Esophagus (tissue), 2 donors: ENCODE measurements around the gene GREB1. TPM values are rescaled to one million over a fixed set of nuclear protein-coding genes. Genes with fewer than 3 reads are reported as not detected.

Experiments used
- H3K27ac ChIP-seq, 2 donors: one replicate each; pipeline ENCODE4 v1.5.1; 2013; ENCODE audit warnings: low read depth in 2 of 2, mild to moderate bottlenecking in 2 of 2, inconsistent platforms in 1 of 2, low read length in 1 of 2, moderate library complexity in 1 of 2
- H3K27me3 ChIP-seq, 2 donors: one replicate each; pipeline ENCODE4 v1.6.1; 2013; ENCODE audit warnings: low read length in 2 of 2, control low read depth in 1 of 2, mild to moderate bottlenecking in 1 of 2; ENCODE audit not compliant: insufficient read depth in 2 of 2, control insufficient read depth in 1 of 2
- H3K36me3 ChIP-seq, 2 donors: one replicate each; pipeline ENCODE4 v1.6.1; 2013; ENCODE audit warnings: low read length in 1 of 2; ENCODE audit not compliant: control insufficient read depth in 2 of 2, insufficient read depth in 2 of 2
- H3K4me1 ChIP-seq, 2 donors: one replicate each; pipeline ENCODE4 v1.6.1; 2013; ENCODE audit warnings: low read length in 1 of 2; ENCODE audit not compliant: control insufficient read depth in 2 of 2, insufficient read depth in 2 of 2
- H3K4me3 ChIP-seq, 2 donors: one replicate each; pipeline ENCODE4 v1.5.1; 2013; ENCODE audit warnings: low read length in 2 of 2, mild to moderate bottlenecking in 2 of 2, low read depth in 1 of 2, moderate library complexity in 1 of 2
- H3K9me3 ChIP-seq, 2 donors: one replicate each; pipeline ENCODE4 v1.6.1; 2013; ENCODE audit warnings: mild to moderate bottlenecking in 2 of 2, low read depth in 1 of 2, low read length in 1 of 2, moderate library complexity in 1 of 2; ENCODE audit not compliant: control insufficient read depth in 2 of 2, insufficient read depth in 1 of 2
- WGBS, 2 donors: extraction: QIAGEN DNeasy Blood & Tissue Kit; methylation state at CpG; one replicate each; pipeline ENCODE4 v1.1.7; 2013; 5-methylcytosine and 5-hydroxymethylcytosine counted together
- polyA plus RNA-seq, 2 donors: library from polyadenylated mRNA; stranded (reverse); fragments of 200-250 nt; gene quantifications; one replicate each; pipeline ENCODE4 v1.2.3, GENCODE V29; 2013
- donor health status: healthy with polysubstance abuse.
- donor health status: Bipolar disorder and iron deficiency.

The GREB1 gene
- polyA plus RNA-seq: under 1 TPM; 0.15 to 0.16 TPM

- 55 to 61% methylated on average over 9 of the region's 9 CpGs for WGBS, 2 donors
- H3K27ac ChIP-seq: no peak within 1 kb of the TSS
- no peak within 1 kb of the TSS for H3K4me3 ChIP-seq
- H3K36me3 ChIP-seq: no peaks in the 10 kb centered on the region
- peaks cover 0 to 2% of the 10 kb centered on the region in 2 donors for H3K4me1 ChIP-seq
- no peaks in the 10 kb centered on the region for H3K27me3 ChIP-seq
- peaks cover 0 to 2% of the 10 kb centered on the region in 2 donors for H3K9me3 ChIP-seq
Measured at GRCh38 chr2:11533278-11534070, at the start of gene GREB1. TSS of gene GREB1 (plus strand) at chr2:11534045. CDS start at chr2:11556615, 22,570 bp downstream.

- Histone ChIP-seq H3K4me1 (no peaks in the 10 kb centered on the region), H3K4me3 (no peak overlapping the region), H3K36me3 (no peaks in the 10 kb centered on the region), H3K27ac (no peak overlapping the region), H3K27me3 (no peaks in the 10 kb centered on the region), H3K9me3 (no peaks in the 10 kb centered on the region)
- 56 to 72% methylated on average over 3 of the region's 3 CpGs for WGBS, 2 donors
Measured at GRCh38 chr2:11488809-11489208, 45.0 kb upstream of the GREB1 start.

GRCh38 chr2:11490194-11490593, 43.7 kb upstream of the GREB1 start:
- no peak overlapping the region for H3K4me3 ChIP-seq
- no peak overlapping the region for H3K27ac ChIP-seq
- H3K36me3 ChIP-seq: no peaks in the 10 kb centered on the region
- no peaks in the 10 kb centered on the region for H3K9me3 ChIP-seq
- WGBS, 2 donors: 92 to 95% methylated on average over 5 of the region's 5 CpGs
- no peaks in the 10 kb centered on the region for H3K27me3 ChIP-seq
- no peaks in the 10 kb centered on the region for H3K4me1 ChIP-seq

- Histone ChIP-seq H3K4me1 (no peaks in the 10 kb centered on the region), H3K4me3 (no peak overlapping the region), H3K27me3 (no peaks in the 10 kb centered on the region), H3K9me3 (no peaks in the 10 kb centered on the region), H3K27ac (no peak overlapping the region), H3K36me3 (no peaks in the 10 kb centered on the region)
- 63 to 64% methylated on average over 3 of the region's 3 CpGs for WGBS, 2 donors
Measured at GRCh38 chr2:11491348-11491933, 42.4 kb upstream of the GREB1 start.

- 87 to 89% methylated on average over 3 of the region's 3 CpGs for WGBS, 2 donors
- no peaks in the 10 kb centered on the region for H3K4me1 ChIP-seq
- no peak overlapping the region for H3K4me3 ChIP-seq
- no peaks in the 10 kb centered on the region for H3K36me3 ChIP-seq
- H3K27me3 ChIP-seq: no peaks in the 10 kb centered on the region
- no peak overlapping the region for H3K27ac ChIP-seq
- H3K9me3 ChIP-seq: no peaks in the 10 kb centered on the region
Measured at GRCh38 chr2:11492244-11492643, 41.6 kb upstream of the GREB1 start.

GRCh38 chr2:11492720-11493119, 41.1 kb upstream of the GREB1 start:
- Histone ChIP-seq H3K27me3 (no peaks in the 10 kb centered on the region), H3K36me3 (no peaks in the 10 kb centered on the region), H3K4me3 (no peak overlapping the region), H3K27ac (no peak overlapping the region), H3K4me1 (no peaks in the 10 kb centered on the region), H3K9me3 (no peaks in the 10 kb centered on the region)
- WGBS, 2 donors: 95 to 100% methylated on average over 1 of the region's 1 CpG

GRCh38 chr2:11493282-11493681, 40.6 kb upstream of the GREB1 start:
- Histone ChIP-seq H3K27me3 (no peaks in the 10 kb centered on the region), H3K36me3 (no peaks in the 10 kb centered on the region), H3K27ac (no peak overlapping the region), H3K9me3 (no peaks in the 10 kb centered on the region), H3K4me1 (no peaks in the 10 kb centered on the region), H3K4me3 (no peak overlapping the region)
- WGBS, 2 donors: 96% methylated on average over 6 of the region's 6 CpGs

GRCh38 chr2:11494310-11494709, 39.5 kb upstream of the GREB1 start:
- Histone ChIP-seq H3K36me3 (no peaks in the 10 kb centered on the region), H3K4me3 (no peak overlapping the region), H3K9me3 (no peaks in the 10 kb centered on the region), H3K4me1 (no peaks in the 10 kb centered on the region), H3K27me3 (no peaks in the 10 kb centered on the region), H3K27ac (no peak overlapping the region)
- WGBS, 2 donors: 79 to 94% methylated on average over 2 of the region's 2 CpGs

GRCh38 chr2:11495844-11496681, 37.8 kb upstream of the GREB1 start:
- Histone ChIP-seq H3K27me3 (no peaks in the 10 kb centered on the region), H3K4me3 (no peak overlapping the region)

More at GRCh38 chr2:11495844-11496681, 37.8 kb upstream of the GREB1 start:
- Histone ChIP-seq H3K27ac (no peak overlapping the region), H3K36me3 (no peaks in the 10 kb centered on the region), H3K4me1 (no peaks in the 10 kb centered on the region), H3K9me3 (no peaks in the 10 kb centered on the region)
- 56 to 62% methylated on average over 30 of the region's 30 CpGs for WGBS, 2 donors
